ENCODE measurements around the gene IL36B. TPM values are rescaled to one million over a fixed set of nuclear protein-coding genes. Genes with fewer than 3 reads are reported as not detected.

The IL36B gene
- total RNA-seq, 2 experiments from 2014 or later = not detected

GRCh38 chr2:113081488-113082210 lies 29.0 kb upstream of the IL36B start:
- H3K9me3 Mint-ChIP-seq = no peaks in the 10 kb centered on the region
- no peak overlapping the region for H3K4me3 Mint-ChIP-seq
- peaks cover 4% of the 10 kb centered on the region for H3K4me1 Mint-ChIP-seq
- H3K27ac Mint-ChIP-seq = no peak overlapping the region
- no peak for DNase-seq
- no peaks in the 10 kb centered on the region for H3K36me3 Mint-ChIP-seq
- no peaks in the 10 kb centered on the region for H3K27me3 Mint-ChIP-seq

DNA sequence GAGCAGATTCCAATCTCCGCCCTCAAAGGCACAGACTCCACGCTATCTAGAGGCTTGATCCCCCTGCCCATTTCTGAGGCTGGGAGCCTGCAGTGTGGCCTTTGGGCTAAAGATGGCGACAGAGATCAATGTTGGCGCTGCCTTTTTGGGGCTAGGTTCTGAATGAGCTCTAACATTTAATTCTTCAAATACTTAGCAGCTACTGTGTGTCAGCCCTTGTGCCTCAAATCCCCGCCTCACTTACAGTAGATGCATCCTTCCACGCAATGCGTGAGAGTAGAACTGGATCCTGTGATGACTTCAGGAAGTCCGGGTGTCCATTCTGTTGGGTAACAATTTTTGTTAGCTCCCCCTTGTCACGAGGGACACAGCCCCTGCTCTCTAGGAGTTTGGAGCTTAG lies 27.5 kb upstream of the IL36B start:
- DNase-seq = peak; percentile 45
- no peaks in the 10 kb centered on the region for H3K27me3 Mint-ChIP-seq
- no peak overlapping the region for H3K27ac Mint-ChIP-seq
- peaks cover 8% of the 10 kb centered on the region for H3K4me1 Mint-ChIP-seq
- no peaks in the 10 kb centered on the region for H3K36me3 Mint-ChIP-seq
- H3K9me3 Mint-ChIP-seq = no peaks in the 10 kb centered on the region
- no peak overlapping the region for H3K4me3 Mint-ChIP-seq

- no peaks in the 10 kb centered on the region for H3K27me3 Mint-ChIP-seq
- no peak for DNase-seq
- peaks cover 13% of the 10 kb centered on the region for H3K4me1 Mint-ChIP-seq
- H3K36me3 Mint-ChIP-seq = no peaks in the 10 kb centered on the region
- H3K27ac Mint-ChIP-seq = no peak overlapping the region
- H3K4me3 Mint-ChIP-seq = no peak overlapping the region
- H3K9me3 Mint-ChIP-seq = no peaks in the 10 kb centered on the region
Measured at GRCh38 chr2:113079131-113079530, 26.5 kb upstream of the IL36B start.

DNA sequence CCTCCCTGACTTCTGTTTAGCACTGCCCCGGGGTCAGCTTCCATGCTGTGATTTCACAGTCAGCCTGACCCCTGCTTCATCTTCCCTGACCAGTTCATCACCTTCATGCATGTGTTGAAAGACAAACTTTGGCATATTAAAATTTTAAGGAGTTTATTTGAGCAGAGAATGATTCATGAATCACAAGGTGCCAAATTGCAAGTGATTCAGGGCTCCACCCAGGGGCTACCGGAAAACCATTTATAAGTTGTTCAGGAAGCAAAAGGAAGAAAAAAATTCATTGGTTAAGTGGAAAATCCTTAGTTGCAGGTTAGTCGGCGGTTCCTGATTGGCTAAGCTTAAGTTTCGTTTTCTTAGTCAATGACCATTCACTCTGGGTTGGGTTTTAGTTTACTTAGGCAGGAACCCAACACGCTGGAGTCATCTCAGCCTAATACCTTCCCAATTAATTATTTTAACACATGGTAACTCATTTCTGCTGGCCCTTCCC lies 25.7 kb upstream of the IL36B start:
- no peak for DNase-seq
- no peaks in the 10 kb centered on the region for H3K27me3 Mint-ChIP-seq
- no peaks in the 10 kb centered on the region for H3K9me3 Mint-ChIP-seq
- no peaks in the 10 kb centered on the region for H3K36me3 Mint-ChIP-seq
- H3K4me3 Mint-ChIP-seq = no peak overlapping the region
- H3K4me1 Mint-ChIP-seq = peaks cover 10% of the 10 kb centered on the region
- no peak overlapping the region for H3K27ac Mint-ChIP-seq

DNA sequence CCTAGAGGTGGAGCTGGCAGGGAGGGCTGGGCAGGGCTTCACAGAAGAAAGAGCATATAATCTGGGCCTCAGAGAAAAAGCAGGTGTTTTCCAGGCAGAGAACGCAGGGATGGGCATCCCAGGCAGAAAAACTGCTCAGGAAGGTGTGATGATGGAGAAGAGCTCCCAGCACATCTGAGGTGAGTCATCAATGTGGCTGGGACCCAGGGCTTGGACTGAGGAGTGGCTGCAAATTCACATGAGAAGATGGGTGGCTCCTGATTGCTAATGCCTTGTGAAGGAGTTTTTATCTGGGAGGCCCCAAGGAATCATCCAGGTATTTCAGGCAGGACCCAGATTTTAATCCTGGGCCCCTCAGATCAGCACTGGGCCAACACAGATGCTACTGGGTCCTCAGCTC lies 25.3 kb upstream of the IL36B start:
- H3K9me3 Mint-ChIP-seq = no peaks in the 10 kb centered on the region
- H3K27ac Mint-ChIP-seq = no peak overlapping the region
- peaks cover 8% of the 10 kb centered on the region for H3K4me1 Mint-ChIP-seq
- H3K4me3 Mint-ChIP-seq = no peak overlapping the region
- no peak for DNase-seq
- H3K36me3 Mint-ChIP-seq = no peaks in the 10 kb centered on the region
- no peaks in the 10 kb centered on the region for H3K27me3 Mint-ChIP-seq

- Mint-ChIP-seq H3K27ac (no peak overlapping the region), H3K4me3 (no peak overlapping the region), H3K9me3 (no peaks in the 10 kb centered on the region), H3K4me1 (peaks cover 8% of the 10 kb centered on the region), H3K27me3 (no peaks in the 10 kb centered on the region), H3K36me3 (no peaks in the 10 kb centered on the region)
- DNase-seq = no peak
Measured at GRCh38 chr2:113076954-113077669, 24.4 kb upstream of the IL36B start.

GRCh38 chr2:113075600-113075999 lies 22.9 kb upstream of the IL36B start:
- no peaks in the 10 kb centered on the region for H3K27me3 Mint-ChIP-seq
- no peak for DNase-seq
- no peaks in the 10 kb centered on the region for H3K9me3 Mint-ChIP-seq
- H3K4me1 Mint-ChIP-seq = peaks cover 8% of the 10 kb centered on the region
- no peaks in the 10 kb centered on the region for H3K36me3 Mint-ChIP-seq
- no peak overlapping the region for H3K27ac Mint-ChIP-seq
- no peak overlapping the region for H3K4me3 Mint-ChIP-seq

- H3K27me3 Mint-ChIP-seq = no peaks in the 10 kb centered on the region
- H3K27ac Mint-ChIP-seq = no peak overlapping the region
- DNase-seq = no peak
- H3K9me3 Mint-ChIP-seq = no peaks in the 10 kb centered on the region
- H3K36me3 Mint-ChIP-seq = no peaks in the 10 kb centered on the region
- peaks cover 8% of the 10 kb centered on the region for H3K4me1 Mint-ChIP-seq
- H3K4me3 Mint-ChIP-seq = no peak overlapping the region
Measured at GRCh38 chr2:113075030-113075429, 22.4 kb upstream of the IL36B start.

- no peaks in the 10 kb centered on the region for H3K36me3 Mint-ChIP-seq
- H3K9me3 Mint-ChIP-seq = no peaks in the 10 kb centered on the region
- no peaks in the 10 kb centered on the region for H3K27me3 Mint-ChIP-seq
- no peak overlapping the region for H3K4me3 Mint-ChIP-seq
- H3K4me1 Mint-ChIP-seq = peaks cover 10% of the 10 kb centered on the region
- no peak overlapping the region for H3K27ac Mint-ChIP-seq
- DNase-seq = no peak
Measured at GRCh38 chr2:113073325-113073834, 20.7 kb upstream of the IL36B start.

DNA sequence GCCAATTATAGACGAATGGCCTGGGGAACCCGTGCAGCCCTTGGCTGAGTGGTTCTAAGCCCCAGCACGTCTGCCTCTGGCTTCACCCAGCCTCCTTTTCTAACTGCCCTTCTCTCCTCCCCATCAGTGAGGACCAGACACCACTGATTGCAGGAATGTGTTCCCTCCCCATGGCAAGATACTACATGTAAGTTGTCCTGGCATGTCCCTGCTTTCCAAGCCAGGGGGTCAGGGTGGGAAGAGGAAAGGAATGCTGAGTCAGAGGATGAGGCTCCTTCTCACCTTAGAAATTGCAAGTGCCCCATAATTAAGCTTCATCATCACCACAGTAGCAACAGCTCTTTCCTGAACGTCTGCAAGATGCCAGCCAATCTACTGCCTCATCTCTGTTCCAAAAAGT lies 19.9 kb upstream of the IL36B start:
- Mint-ChIP-seq H3K36me3 (no peaks in the 10 kb centered on the region), H3K4me1 (peaks cover 11% of the 10 kb centered on the region), H3K4me3 (no peak overlapping the region), H3K27me3 (no peaks in the 10 kb centered on the region), H3K9me3 (no peaks in the 10 kb centered on the region), H3K27ac (no peak overlapping the region)
- no peak for DNase-seq

DNA sequence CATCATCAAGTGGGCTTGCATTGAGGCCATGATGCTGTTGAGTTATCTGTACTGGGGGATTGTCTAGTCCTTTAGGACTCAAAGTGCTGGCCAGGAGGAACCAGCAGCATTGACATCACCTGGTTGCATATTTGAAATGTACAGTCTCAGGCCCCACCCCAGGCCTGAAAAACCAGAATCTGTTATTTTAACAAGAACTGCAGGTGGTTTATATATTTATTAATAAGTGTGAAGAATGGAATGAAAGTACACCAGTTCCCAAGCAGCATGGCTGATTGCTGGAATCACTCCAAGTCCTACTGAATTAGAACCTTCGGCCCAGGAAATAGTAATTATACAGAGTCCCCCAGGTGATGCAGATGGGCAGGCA lies 17.9 kb upstream of the IL36B start:
- H3K4me3 Mint-ChIP-seq = no peak overlapping the region
- no peaks in the 10 kb centered on the region for H3K27me3 Mint-ChIP-seq
- DNase-seq = no peak
- no peak overlapping the region for H3K27ac Mint-ChIP-seq
- H3K36me3 Mint-ChIP-seq = no peaks in the 10 kb centered on the region
- H3K9me3 Mint-ChIP-seq = no peaks in the 10 kb centered on the region
- H3K4me1 Mint-ChIP-seq = peaks cover 11% of the 10 kb centered on the region

DNA sequence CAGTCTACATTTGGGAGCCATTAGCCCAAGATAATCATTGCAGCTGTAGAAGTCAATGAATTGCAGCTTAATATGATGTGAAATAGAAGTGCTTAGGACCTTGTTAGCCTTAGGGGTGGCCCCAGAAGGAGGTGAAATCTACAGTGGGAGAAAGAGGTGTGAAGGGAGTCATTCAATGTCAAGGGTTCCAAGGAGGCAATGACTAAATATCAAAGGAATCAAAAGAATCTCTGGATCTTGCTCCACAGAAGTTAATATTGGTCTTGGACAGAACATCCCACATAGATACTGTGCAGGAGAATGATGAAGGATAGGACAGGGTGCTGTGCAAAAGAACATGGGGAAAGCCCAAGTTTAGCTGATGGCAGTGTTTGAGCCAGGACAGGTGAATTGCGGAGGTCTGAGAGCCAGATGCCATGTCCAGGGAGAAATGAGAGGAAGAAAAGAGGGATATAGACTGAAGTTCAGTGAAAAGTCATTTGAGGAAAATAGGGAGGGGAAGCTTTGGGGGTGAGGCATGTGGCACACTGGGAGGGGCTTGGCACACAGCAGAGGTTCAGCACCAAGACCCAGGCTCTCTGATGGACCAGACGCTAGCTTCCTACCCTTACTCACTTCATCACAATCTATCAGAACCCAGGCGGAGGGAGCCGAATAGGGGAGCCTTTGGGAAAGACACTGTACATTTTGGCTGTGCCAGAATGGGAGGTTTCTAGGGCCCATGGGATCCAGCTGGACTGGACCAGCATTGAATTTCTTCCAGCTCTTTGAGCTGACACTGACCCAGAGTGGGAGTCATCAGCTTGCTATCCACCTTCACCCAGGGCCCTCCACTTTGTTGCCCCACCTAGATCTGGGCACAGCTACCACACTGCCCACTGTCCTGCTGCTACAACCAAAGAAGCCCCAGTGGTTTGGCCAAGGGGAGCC lies 17.3 kb upstream of the IL36B start:
- Mint-ChIP-seq H3K36me3 (no peaks in the 10 kb centered on the region), H3K4me3 (no peak overlapping the region), H3K9me3 (no peaks in the 10 kb centered on the region), H3K4me1 (peaks cover 5% of the 10 kb centered on the region), H3K27ac (no peak overlapping the region), H3K27me3 (no peaks in the 10 kb centered on the region)
- DNase-seq = no peak

DNA sequence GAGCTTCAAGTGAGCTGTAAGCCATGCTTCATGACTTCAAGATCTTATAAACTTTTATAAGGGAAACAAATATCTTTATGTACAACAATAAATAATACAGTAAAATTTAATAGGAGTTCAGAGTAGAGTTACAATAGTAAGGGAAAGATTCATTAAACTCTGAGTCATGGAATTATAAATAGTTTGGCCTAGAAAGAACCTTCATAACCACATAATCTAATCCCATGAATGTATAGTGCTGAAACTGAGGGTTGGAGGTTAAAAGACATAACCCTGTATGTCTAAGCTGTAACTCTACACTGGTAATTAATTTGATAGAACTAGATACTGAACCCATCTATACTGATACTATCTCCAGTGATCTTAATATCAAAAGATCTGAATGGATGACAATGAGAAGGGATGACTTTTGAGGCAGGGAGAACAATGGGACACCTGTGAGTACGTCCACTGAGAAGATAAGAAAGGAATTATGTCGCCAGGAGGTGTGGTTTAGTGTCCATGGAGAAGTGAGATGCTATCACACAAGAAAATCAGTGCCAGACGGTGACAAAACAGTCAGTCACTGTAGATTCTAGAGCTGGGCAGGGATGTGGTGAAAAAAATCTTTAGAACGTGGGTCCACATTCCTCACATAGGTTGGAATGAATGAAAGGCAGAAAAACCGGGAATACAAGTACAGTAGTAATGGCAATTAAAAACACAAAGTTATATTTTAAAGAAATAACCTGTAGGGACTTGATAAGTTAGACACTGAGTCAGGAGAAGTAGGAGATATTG lies 16.2 kb upstream of the IL36B start:
- no peak for DNase-seq
- Mint-ChIP-seq H3K9me3 (no peaks in the 10 kb centered on the region), H3K36me3 (no peaks in the 10 kb centered on the region), H3K27ac (no peak overlapping the region), H3K27me3 (no peaks in the 10 kb centered on the region), H3K4me3 (no peak overlapping the region), H3K4me1 (peaks cover 2% of the 10 kb centered on the region)

DNA sequence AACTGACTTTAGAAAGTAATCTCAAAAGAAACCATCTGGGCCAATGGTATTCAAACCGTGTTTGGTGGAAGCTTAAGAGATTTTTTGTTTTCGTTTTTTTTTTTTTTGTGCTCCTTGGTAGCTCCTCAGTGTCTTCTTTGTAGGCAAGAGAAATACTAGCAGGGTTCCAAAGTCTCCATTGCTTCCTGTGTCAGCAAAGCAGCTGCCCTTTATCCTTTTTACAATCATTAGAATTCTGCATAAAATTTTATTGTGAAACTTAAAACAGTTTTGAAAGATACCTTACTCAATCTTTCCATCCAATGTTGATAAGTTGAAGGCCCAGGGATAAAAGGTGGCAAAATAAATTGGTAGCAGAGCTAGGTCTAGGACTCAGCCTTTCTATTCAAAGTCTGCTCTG lies 15.6 kb upstream of the IL36B start:
- no peak overlapping the region for H3K27ac Mint-ChIP-seq
- H3K9me3 Mint-ChIP-seq = no peaks in the 10 kb centered on the region
- peaks cover 2% of the 10 kb centered on the region for H3K4me1 Mint-ChIP-seq
- no peaks in the 10 kb centered on the region for H3K36me3 Mint-ChIP-seq
- no peak overlapping the region for H3K4me3 Mint-ChIP-seq
- DNase-seq = no peak
- no peaks in the 10 kb centered on the region for H3K27me3 Mint-ChIP-seq

Measured in activated naive CD8-positive, alpha-beta T cell treated with anti-CD3 and anti-CD28 coated beads for 36 hours (primary cell).